ENCODE results near the gene NRP1. TPM values are rescaled to one million over a fixed set of nuclear protein-coding genes. Genes with fewer than 3 reads are reported as not detected.

Gene NRP1
- total RNA-seq, 2 experiments from 2014 or later: 0.06 TPM; not detected in 1

GRCh38 chr10:33345236-33345635 is 10.8 kb upstream of the NRP1 start:
- CTCF ChIA-PET: no interaction called here

GRCh38 chr10:33344676-33345075 is 10.2 kb upstream of the NRP1 start:
- H3K27ac Mint-ChIP-seq: no peak overlapping the region
- H3K4me1 Mint-ChIP-seq (ENCODE audit: low read depth): peaks cover 10% of the 10 kb centered on the region
- no peak for ATAC-seq (ENCODE audit: poor library complexity)
- DNase-seq: no peak
- CTCF ChIA-PET: no interaction called here
- intact Hi-C loops (cut with DNase I, micrococcal nuclease): no loop called here
- H3K27me3 ChIP-seq (ENCODE audit: control insufficient read depth in 1 of 2, insufficient read depth in 2 of 2, low read length in 2 of 2): peaks cover 0 to 5% of the 10 kb centered on the region in 2 experiments
- no peaks in the 10 kb centered on the region for H3K9me3 ChIP-seq (ENCODE audit: control insufficient read depth in 1 of 2, insufficient read depth in 1 of 2, low read length in 2 of 2)
- peaks cover 34% of the 10 kb centered on the region for H3K27me3 Mint-ChIP-seq
- no peak overlapping the region for H3K4me3 Mint-ChIP-seq
- H3K27ac ChIP-seq (ENCODE audit: low read depth in 1 of 2, low read length in 2 of 2): no peak overlapping the region
- TF ChIP-seq CTCF (IDR thresholded peaks at IDR 0.05): no peak
- POLR2A ChIA-PET: no interaction called here
- H3K9me3 Mint-ChIP-seq: peaks cover 4% of the 10 kb centered on the region
- no peaks in the 10 kb centered on the region for H3K36me3 Mint-ChIP-seq (ENCODE audit: low read depth)
- no peak overlapping the region for H3K4me3 ChIP-seq (ENCODE audit: low read length)
- no peaks in the 10 kb centered on the region for H3K36me3 ChIP-seq (ENCODE audit: insufficient read depth, low read length)
- no peaks in the 10 kb centered on the region for H3K4me1 ChIP-seq (ENCODE audit: insufficient read depth, low read length)

More at GRCh38 chr10:33345236-33345635, 10.8 kb upstream of the NRP1 start:
- intact Hi-C loops (cut with DNase I, micrococcal nuclease): no loop called here
- Histone ChIP-seq H3K27me3 (ENCODE audit: control insufficient read depth in 1 of 2, insufficient read depth in 2 of 2, low read length in 2 of 2) (peaks cover 0 to 5% of the 10 kb centered on the region in 2 experiments), H3K9me3 (ENCODE audit: control insufficient read depth in 1 of 2, insufficient read depth in 1 of 2, low read length in 2 of 2) (no peaks in the 10 kb centered on the region), H3K36me3 (ENCODE audit: insufficient read depth, low read length) (no peaks in the 10 kb centered on the region), H3K27ac (ENCODE audit: low read depth in 1 of 2, low read length in 2 of 2) (no peak overlapping the region), H3K4me1 (ENCODE audit: insufficient read depth, low read length) (no peaks in the 10 kb centered on the region), H3K4me3 (ENCODE audit: low read length) (no peak overlapping the region)
- H3K9me3 Mint-ChIP-seq: peaks cover 4% of the 10 kb centered on the region
- TF ChIP-seq CTCF (IDR thresholded peaks at IDR 0.05): no peak
- H3K27me3 Mint-ChIP-seq: peaks cover 33% of the 10 kb centered on the region
- DNase-seq (no peak), ATAC-seq (ENCODE audit: poor library complexity) (no peak)
- no peak overlapping the region for H3K4me3 Mint-ChIP-seq
- H3K36me3 Mint-ChIP-seq (ENCODE audit: low read depth): no peaks in the 10 kb centered on the region
- POLR2A ChIA-PET: no interaction called here
- peaks cover 10% of the 10 kb centered on the region for H3K4me1 Mint-ChIP-seq (ENCODE audit: low read depth)
- H3K27ac Mint-ChIP-seq: no peak overlapping the region

GRCh38 chr10:33341637-33342036 is 7.2 kb upstream of the NRP1 start:
- intact Hi-C loops (cut with DNase I, micrococcal nuclease): no loop called here
- Histone ChIP-seq H3K27ac (ENCODE audit: low read depth in 1 of 2, low read length in 2 of 2) (no peak overlapping the region), H3K9me3 (ENCODE audit: control insufficient read depth in 1 of 2, insufficient read depth in 1 of 2, low read length in 2 of 2) (no peaks in the 10 kb centered on the region), H3K27me3 (ENCODE audit: control insufficient read depth in 1 of 2, insufficient read depth in 2 of 2, low read length in 2 of 2) (peaks cover 14 to 17% of the 10 kb centered on the region in 2 experiments), H3K4me1 (ENCODE audit: insufficient read depth, low read length) (peaks cover 3% of the 10 kb centered on the region), H3K36me3 (ENCODE audit: insufficient read depth, low read length) (no peaks in the 10 kb centered on the region), H3K4me3 (ENCODE audit: low read length) (no peak overlapping the region)
- H3K4me3 Mint-ChIP-seq: no peak overlapping the region
- ChIA-PET POLR2A (no interaction called here), CTCF (no interaction called here)
- TF ChIP-seq CTCF (IDR thresholded peaks at IDR 0.05): no peak
- H3K27me3 Mint-ChIP-seq: peaks cover 47% of the 10 kb centered on the region
- DNase-seq: no peak
- H3K27ac Mint-ChIP-seq: no peak overlapping the region
- H3K4me1 Mint-ChIP-seq (ENCODE audit: low read depth): peaks cover 15% of the 10 kb centered on the region
- peaks cover 4% of the 10 kb centered on the region for H3K9me3 Mint-ChIP-seq
- H3K36me3 Mint-ChIP-seq (ENCODE audit: low read depth): no peaks in the 10 kb centered on the region
- ATAC-seq (ENCODE audit: poor library complexity): no peak
